ENCODE results near the gene POGK.
"Not testable (repeated sequence)": the region's sequence is repeated elsewhere in the genome, so short reads cannot be mapped to it uniquely, and the experiment has no call there.

Gene POGK

DNA sequence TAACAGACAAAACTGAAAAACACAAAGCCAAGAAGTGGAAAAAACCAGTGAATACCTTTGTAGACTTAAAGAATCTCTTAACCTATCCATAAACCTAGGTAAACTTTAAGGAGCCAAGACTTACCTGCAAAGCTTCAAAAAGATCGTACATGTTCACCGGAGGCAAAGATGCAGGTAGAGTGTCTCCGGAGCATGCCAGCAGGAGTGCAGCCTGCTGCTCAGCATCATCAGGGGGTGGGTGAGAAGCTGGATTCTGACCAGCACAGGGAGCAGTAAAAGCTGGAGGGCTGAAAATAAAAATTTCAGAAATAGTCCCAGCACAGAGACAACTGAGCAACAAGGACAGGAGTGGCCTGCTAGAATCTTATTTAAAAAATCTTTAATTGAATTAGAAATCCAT is 18.7 kb downstream of the POGK start:
- no peak for DNase-seq

DNA sequence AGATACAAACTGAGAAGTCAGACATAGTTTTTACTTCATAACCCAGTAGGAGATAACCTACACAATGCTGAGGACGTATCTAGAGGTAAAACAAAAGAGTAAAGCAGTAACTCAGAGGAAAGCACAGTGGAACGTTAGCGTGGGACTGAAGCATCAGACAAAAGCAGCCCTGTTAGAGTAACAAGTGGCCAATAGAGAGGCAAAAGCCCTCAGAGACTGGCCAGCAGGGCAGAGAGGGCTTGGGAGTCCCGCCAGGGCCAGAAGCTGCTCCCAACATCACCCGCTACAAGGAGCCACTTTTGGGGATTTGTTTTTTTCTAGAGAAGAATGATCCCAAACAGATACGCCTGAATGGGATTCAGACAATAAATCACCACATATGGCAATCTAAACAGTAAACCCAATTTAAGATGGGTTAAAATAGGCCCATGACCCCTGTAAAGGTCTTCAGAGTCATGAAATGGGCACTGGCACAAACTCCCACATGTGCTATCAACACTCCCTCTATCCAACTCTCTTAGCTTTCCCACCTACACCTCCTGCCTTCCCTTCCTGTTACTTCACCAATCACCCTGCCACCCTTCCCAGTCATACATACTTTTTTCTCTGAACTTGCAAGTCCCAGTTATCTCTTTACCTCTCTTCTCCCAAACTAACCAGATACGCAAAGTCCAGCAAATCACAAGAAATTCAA is 19.6 kb downstream of the POGK start:
- DNase-seq, result no peak

DNA sequence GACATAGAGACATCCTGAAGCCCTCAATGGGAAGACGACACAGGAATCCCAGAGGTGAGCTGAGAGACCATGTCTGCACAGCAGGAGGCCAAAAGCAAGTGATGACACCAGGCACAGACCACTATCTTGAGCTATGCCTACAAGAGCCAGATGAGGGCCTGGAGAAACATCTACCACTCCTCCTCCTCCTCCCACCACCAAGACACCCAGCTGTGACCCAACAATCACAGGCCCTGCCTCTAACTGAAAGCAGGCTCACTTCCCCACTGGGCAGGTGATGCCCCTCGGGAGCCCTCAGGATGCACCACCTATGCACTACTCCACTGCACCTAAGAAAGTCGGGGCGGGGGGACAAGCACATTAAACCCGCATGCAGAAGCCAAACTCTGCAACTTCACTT is 20.3 kb downstream of the POGK start:
- DNase-seq, result no peak

DNA sequence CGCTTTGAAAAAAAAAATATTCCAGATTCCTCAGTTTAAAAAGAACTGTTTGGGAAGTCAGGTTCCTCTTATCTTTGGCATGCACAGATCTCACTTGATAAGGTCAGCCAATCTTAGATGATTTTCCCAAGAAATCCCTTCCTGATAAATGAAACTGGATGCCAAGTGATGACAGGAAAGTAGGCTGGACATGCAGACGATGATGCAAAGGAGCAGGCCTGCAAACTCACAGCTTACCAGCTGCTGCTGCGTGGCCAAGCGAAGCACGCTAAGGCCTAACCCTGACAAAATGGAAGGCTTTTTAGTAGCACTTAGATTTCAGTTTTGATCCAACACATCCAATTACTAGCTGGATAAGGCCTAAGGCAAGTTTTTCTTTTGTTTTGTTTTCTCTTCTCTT is 26.7 kb downstream of the POGK start:
- DNase-seq, result no peak

DNA sequence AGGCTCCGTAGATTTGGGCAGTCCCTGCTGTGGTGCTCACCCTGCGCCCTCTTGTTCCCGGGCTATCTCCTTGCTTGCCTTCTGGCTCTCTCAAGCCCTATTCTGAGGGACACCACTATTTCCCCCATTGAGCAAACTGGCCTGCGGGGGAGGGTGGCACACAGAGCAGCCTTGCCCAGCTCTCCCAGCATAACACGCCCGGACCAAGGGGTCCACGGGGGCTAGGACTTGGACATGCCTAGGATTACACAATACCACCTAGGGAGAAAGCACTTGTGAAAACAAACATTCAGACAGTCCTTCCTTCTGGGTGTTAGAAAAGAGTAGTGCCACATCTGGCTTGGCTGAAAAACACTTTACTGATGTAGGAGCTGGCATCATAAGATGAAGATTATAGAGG is 29.4 kb downstream of the POGK start:
- no peak for DNase-seq

DNA sequence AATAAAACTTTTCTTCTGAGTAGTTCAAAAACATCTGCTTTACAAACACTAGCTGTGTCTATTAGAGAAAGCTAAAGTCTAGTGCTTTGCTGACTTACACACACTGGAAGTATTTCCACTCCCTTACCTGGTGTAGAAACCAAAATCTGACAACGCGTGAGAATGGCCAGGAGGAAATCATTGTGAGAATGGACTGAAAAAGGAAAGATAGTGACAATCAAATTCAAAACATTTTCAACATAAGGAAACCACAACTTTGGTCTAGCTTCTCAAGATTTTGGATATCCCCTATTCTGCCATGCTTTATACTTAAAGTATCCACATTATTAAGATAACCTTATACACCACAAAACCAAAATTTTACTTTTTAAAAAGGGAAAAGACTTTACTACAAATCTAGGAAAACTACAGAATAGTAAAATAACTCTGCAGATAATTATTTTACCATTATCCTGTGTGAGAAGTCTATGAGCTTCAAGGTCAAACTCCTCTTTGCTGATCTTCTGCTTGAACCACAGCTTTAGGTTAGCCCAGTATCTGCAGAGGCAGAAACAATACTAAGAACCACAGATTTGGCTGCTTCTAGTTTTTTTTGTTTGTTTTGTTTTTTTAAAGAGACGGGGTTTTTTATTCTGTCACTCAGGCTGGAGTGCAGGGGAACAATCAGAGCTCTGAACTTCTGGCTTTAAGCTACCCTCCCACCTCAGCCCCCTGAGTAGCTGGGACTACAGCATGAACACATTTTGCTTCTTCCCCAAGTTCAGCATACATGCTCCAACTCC is 30.2 kb downstream of the POGK start:
- DNase-seq, result no peak

DNA sequence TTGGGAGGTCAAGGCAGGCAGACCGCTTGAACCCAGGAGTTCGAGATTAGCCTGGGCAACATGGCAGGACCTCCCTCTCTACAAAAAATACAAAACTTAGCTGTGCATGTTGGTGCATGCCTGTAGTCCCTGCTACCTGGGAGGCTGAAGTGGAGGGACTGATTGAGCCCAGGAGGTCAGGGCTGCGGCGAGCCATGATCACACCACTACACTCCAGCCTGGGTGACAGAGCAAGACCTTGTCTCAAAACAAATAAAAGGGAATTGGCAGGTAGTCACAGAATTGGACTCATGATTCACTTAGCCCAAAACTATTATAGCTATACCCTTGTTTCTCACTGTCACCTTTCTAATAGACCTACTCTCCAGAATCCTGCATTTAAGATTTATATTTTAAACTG is 31.3 kb downstream of the POGK start:
- DNase-seq, result no peak

DNA sequence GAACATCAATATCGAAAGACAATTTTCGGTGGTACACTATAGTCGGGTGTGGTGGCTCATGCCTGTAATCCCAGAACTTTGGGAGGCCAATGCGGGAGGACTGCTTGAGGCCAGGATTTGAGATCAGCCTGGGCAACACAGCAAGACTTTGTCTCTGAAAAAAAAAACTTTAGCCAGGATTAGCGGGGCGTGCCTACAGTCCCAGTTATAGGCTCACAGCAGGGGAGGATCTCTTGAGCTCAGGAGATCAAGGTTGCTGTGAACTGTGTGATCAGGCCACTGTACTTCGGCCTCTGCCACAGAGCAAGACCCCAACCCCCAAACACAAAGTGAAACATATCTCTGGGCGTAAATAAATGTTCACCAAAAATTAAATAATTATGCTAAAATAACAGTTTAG is 35.2 kb downstream of the POGK start:
- no peak for DNase-seq

DNA sequence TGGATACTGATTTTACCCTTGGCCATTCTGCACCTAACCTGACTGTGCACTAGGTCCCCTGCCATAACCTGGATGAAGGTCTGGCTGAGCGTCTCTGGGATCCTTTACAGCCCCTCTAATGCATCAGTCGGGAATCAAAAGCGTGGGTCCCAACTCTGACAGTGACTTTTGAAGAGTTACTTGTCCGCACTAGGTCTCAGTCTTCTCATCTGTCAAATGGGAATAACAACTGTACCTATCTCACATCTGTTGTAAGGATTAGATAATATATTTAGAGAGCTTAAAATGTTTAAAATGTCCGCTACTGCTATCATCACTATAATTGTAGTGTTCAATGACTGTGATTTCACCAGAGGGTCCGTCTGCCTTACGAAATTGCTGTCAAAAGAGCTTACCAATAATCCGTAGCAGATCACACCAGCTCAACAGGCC is 36.0 kb downstream of the POGK start:
- DNase-seq, result no peak

DNA sequence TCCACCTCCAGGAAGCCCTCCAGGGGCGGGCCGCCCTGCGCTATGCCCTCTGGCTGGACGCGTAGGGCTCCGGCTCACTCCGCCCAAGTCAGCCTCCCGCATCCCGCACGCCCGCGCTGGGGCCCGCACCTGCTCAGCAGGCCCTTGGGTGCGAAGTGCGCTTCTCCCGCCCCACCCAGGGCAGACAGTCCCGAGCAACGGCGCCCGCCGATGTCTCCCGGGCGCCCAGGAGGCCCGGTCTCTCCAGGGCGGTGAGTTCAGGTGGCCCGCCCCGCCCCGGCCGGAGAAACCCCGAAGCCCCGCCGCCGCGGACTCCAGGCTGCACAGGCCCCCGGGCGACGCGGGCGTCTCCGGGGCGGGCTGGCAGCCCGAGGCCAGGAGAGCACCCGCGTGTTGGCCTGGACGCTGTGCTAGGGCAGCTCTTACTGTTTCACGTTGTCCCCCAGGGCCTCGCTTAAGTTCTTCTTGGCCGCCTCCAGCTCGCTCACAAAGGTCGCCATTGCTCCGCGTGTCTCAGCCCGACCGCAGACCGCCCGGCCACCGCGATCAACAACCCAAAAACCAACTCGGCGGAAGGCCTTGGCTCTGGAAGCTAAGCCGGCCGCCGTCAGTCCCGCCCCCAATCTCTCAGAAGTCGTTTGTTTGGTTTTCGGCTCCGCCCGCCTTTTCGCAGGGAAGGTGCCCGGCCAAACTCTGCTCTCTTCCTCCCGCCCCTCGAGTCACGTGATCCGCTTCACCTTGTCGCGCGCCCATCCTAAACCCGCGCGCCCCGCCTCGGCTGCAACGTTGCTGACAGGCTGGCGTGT is 36.7 kb downstream of the POGK start, which contains the start of gene TADA1:
TADA1 (minus strand) TSS at position 531 of the 806 bp plus-strand sequence; CDS start at position 500, 31 bp downstream.
- peak; percentile 100 for DNase-seq

DNA sequence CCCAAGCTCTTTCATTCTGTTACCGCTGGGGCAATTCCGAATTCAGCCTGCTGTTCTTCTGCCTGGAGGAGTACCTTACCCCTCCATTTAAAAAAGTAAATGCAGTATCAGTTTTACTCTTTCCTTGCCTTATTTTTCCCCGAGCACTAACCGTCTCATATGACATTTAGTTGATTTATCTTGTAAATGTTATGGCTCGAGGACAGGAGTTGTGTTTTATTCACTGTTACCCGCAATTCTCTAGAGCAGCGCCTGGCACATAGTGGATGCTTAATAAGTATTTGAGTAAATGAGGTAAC is 37.2 kb downstream of the POGK start:
- DNase-seq, result no peak

DNA sequence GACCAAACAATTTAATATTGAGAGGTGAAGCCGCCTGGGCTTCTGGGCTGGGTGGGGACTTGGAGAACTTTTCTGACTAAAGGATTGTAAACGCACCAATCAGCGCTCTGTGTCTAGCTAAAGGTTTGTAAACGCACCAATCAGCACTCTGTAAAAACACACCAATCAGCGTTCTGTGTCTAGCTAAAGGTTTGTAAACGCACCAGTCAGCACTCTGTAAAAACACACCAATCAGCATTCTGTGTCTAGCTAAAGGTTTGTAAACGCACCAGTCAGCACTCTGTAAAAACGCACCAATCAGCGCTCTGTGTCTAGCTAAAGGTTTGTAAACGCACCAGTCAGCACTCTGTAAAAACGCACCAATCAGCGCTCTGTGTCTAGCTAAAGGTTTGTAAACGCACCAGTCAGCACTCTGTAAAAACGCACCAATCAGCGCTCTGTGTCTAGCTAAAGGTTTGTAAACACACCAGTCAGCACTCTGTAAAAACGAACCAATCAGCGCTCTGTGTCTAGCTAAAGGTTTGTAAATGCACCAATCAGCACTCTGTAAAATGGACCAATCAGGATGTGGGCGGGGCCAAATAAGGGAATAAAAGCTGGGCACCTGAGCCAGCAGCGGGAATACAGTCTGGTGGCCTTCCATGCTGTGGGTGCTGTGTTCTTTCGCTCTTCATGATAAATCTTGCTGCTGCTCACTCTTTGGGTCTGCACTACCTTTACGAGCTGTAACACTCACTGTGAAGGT is 39.1 kb downstream of the POGK start:
- DNase-seq, result not testable (repeated sequence)

DNA sequence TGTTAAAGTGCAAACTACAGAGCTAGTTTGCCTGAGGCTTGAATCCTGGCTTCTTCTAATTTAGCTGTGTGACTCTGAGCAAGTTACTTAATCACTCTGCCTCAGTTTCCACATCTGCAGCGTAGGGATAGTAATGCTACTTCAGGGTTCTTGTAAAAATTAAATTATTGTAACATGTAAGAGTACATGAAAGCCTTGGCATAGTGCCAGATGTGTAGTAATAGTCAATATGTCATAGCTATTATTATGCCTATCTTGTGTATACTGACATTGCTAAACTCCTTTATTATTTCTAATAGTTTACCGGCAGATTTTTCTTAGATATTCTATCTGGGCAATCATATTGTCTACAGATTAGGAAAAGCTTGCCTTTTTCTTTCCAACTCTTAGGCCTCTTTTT is 43.6 kb downstream of the POGK start:
- no peak for DNase-seq

DNA sequence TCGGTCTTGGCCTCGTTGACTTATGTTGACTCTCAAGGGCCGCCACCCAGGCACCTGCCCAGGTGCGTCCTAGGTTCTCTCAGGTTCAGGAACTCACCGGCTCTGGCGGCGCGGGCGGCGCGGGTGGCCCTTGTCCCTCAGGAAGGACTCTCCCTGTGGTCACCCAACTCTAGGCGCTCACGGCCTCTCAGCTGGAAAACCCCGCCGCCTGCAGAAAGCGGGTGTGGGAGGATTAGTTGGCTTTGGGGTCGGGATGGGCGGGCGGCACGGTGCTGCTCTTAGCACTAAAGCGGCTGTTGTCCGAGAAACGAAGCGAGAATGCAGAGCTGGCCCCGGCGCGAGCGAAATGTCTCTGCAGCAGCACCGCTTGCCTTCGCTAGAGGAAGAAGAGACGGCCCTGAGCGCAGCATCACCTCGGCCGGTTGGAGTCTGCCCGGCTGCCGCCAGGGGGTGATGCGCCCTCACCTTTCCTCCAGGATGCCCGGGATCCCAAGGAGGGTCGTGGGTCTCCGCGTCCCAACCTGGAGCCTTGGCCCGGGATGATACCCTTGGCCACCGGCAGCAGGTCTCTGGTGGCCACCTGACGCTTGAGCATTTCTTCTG is 44.9 kb downstream of the POGK start:
- DNase-seq, result peak; percentile 67

DNA sequence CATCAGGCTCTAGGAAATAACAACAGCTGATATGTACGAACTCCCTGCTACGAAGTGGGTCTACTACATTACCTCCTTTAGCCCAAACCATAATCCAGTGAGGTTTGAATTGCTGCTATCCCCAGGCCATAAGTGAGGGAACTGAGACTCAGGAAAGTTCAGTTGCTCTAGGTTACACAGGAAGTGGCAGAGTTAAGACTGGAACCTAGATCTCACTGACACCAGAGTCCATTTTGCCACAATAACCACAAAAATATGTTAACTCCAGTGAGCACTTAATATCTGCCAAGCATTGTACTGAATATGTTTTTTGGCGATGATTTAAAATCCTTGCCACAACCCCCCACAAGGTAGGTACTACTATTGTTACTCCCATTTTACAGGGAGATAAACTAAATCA is 45.7 kb downstream of the POGK start:
- no peak for DNase-seq

DNA sequence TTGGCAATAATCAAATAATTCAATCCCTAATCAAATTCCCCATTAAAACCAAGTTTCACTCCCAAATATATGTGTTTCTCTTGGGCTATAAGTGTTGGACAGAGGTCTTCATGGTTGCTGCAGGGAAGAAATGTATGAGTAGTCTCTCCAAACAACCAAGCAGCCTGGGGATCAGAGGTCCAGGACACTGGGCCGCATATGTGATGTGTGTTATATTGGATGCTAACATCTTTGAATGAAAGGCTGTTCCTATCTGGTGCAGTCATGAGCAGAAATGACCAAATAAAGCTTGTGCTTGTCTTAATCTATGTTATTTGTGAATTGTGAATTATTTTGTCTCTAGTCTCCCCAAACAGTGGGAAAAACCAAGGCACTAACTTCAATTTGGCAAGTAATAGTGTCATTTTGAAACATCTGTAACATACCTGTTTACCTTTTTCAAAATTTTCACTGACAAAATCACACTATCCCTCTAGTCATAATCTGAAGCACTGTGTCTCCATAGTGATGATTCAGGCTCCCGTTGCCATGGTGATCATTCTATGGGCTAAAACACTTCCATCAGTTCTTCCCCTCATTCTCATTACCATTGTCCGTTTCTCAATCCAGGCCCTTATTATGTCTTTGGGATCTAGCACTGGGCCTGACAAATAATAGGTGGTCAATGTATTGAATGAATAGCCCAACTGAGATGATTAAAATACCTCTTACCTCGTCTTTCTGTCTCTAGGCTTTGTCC is 49.3 kb downstream of the POGK start:
- DNase-seq, result no peak

DNA sequence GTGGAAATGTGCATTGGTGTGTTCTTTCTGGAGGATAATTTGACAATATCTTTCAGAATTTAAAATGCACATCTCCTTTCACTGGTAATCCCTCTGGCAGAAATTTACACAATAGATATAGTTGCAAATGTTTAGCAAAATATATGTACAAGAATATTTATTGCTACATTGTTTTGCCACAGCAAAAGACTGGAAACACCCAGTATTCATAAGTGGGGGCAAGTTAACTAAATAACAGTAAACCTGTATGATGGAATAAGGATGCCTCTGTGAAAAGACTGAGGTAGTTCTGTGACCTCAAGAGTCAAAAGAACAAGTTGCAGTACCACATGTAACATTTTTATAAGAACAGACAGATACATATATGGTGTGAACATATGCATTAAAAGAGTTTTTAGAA is 50.5 kb downstream of the POGK start:
- DNase-seq, result no peak

DNA sequence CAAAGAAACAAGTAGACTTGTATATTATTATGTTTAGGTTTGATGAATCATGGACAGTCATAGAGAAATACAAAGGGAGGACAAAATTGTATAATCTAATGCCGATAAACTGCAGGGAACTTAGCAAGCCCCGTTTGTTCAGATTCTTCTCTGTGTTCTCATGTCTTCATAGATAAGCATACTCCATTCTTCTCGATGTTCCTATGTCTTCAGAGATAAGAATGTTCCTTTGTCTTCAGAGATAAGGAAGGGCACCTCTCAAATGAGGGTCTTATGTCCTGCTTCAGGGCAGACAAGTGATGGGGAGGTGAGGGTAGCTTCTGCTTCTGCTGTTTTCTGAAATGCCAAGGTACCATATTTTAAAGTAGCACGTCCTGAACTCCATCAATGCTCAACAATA is 56.5 kb downstream of the POGK start:
- no peak for DNase-seq

DNA sequence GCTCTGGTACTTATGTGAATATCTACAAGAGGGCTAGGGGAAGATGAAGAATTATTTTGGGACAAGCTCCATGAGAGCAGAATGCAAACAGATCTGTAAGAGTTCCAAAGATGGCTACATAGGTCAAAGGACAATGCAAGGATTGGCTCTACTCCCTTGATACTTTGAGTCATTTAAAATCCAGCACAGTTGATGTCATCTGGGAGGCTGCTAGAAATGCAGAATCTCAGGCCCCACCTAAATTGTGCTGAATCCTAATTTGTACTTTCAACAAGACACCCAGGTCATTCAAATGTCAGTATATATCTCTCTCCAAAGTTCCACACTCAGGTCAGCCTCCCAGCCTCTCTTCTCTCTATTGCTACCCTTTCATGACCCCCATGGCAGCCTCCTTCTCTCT is 60.5 kb downstream of the POGK start:
- DNase-seq, result no peak

DNA sequence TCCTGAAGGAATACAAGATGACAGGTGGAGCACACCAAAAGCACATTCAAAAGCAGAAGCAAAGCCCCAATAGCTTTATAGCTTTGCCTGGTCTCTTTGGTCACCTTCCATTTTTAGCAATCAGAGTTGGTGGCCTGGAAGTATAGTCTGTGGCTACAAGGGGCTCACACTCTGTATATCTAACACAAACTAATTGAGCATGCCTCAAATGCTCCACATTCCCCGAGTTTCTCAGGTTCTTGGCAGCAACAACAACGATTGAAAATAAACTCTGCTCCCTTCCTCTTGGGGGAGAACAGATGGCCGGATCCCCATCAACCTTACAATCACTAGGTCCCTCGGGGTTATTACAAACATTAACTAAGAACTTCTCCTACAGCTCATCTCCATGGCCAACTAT is 61.7 kb downstream of the POGK start:
- no peak for DNase-seq

DNA sequence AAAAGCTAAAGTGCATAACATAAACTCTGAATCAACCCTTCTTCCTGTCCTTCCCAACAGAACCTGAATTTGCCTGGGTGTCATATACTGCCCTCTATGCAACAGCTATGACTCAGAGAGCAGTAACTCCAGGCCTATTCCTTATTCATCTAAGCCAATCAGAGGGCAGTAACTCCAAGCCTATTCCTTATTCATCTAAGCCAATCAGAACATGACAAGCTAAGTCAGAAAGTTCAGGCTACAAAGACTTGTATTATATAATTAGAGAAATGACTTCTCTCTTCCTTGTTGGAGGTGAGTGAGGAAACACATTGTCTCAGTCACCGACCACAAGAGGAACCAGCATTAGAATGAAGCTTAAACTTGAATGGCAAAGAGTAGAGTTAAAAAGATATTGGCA is 63.0 kb downstream of the POGK start:
- DNase-seq, result no peak

DNA sequence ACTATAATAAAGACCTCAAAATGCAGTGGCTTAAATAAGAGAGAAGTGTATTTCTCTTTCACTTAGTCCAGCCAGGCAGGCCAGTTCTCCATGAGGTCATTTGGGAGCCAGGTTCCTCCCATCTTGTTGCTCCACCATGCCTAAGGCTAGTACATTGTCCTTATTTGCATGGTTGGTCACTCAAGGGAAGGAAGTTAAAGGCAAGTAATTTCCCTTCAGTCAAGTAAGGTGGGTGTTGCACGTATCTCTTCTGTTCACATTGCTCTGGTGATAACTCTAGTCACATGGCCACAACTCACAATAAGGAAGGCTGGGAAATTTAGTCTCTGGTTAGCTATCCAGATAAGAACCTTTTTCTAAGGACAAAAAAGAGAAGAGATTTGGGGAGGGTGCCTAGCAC is 64.0 kb downstream of the POGK start:
- DNase-seq, result peak; percentile 11

All from NCI-H526 treated with DMSO at 0.1 percent for 48 hours (cell line).